ENCODE results near the gene TRAPPC8. TPM values are rescaled to one million over a fixed set of nuclear protein-coding genes. Genes with fewer than 3 reads are reported as not detected.

Gene TRAPPC8
- total RNA-seq, 4 donors from 2014 or later = 36.5 to 49.4 (median 45.1) TPM

DNA sequence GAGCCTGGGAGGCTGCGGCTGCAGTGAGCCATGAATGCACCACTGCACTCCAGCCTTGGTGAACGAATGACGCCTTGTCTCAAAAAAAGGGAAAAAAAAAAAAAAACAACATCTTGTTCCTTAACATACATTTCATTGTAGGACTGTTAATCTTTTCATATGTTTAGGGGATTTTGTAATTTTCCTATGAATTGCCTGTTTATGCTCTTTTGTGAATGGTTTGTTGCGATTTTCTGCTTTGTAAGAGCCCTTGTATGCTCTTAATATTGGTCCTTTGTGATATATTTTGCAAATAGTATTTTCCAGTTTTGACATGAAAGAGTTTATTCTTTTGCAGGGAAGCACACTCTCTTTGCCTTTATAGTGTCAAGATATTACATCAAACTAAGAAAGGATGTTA lies 50.0 kb downstream of the TRAPPC8 start:
- TF ChIP-seq, protein P1, sequence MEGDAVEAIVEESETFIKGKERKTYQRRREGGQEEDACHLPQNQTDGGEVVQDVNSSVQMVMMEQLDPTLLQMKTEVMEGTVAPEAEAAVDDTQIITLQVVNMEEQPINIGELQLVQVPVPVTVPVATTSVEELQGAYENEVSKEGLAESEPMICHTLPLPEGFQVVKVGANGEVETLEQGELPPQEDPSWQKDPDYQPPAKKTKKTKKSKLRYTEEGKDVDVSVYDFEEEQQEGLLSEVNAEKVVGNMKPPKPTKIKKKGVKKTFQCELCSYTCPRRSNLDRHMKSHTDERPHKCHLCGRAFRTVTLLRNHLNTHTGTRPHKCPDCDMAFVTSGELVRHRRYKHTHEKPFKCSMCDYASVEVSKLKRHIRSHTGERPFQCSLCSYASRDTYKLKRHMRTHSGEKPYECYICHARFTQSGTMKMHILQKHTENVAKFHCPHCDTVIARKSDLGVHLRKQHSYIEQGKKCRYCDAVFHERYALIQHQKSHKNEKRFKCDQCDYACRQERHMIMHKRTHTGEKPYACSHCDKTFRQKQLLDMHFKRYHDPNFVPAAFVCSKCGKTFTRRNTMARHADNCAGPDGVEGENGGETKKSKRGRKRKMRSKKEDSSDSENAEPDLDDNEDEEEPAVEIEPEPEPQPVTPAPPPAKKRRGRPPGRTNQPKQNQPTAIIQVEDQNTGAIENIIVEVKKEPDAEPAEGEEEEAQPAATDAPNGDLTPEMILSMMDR (IDR thresholded peaks at IDR 0.05; ENCODE audit: low read depth) = no peak

DNA sequence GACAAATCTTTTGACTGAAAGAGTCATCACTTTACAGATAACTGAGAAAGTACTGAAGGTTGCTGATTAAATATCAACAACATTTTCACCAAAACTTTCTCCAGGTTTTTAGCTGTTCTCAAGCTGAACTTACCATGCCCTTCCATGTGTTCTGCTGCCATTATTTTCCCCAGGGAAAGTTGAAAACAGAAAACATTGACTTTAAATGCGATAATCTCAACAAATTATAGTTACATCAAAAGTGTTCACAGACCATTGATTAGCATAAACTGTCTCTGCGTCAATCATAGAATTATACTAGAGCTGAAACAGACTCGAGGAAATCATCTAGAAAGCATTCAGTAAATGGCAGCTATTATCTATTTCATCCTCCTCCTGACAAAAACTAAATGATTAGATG lies 51.4 kb downstream of the TRAPPC8 start:
- TF ChIP-seq, protein P1 (IDR thresholded peaks at IDR 0.05; ENCODE audit: low read depth) = no peak

DNA sequence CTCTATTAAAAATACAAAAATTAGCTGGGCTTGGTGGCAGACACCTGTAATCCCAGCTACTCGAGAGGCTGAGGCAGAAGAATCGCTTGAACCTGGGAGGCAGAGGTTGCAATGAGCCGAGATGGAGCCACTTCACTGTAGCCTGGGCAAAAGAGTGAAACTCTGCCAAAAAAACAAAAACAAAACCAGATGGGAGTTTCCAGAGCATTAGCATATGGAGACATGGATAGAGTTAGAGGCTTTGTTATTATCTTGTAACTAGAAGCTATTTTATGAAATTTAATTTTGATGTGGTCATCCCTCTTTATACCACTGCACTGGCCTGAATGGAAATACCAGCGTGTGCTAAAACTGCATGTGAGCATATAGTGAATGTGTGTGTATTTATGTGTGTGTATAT lies 58.9 kb downstream of the TRAPPC8 start:
- TF ChIP-seq, protein P1 (IDR thresholded peaks at IDR 0.05; ENCODE audit: low read depth) = no peak

DNA sequence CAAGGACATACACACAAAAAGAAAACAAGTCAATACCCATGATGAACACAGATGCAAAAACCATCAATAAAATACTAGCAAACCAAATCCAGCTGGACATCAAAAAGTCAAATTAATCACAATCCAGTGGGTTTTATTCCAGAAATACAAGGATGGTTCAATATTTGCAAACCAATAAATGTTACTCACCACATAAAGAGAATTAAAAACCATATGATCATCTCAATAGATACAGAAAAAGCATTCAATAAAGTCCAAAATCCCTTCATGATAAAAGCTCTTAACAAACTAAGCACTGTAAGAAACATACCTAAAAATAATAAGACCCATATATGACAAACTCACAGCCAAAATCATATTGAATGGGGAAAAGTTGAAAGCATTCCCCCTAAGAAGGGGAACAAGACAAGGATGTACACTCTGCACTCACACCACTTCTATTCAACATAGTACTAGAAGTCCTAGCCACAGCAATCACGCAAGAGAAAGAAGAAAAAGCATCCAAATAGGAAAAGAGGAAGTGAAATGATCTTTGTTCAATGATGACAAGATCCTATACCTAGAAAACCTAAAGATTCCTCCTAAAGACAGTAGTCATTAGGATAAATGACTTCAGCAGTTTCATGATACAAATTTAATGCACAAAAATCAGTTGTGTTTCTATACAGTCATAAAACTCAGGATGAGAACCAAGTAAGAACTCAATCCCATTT lies 62.6 kb downstream of the TRAPPC8 start:
- TF ChIP-seq, protein P1 (IDR thresholded peaks at IDR 0.05; ENCODE audit: low read depth) = no peak

DNA sequence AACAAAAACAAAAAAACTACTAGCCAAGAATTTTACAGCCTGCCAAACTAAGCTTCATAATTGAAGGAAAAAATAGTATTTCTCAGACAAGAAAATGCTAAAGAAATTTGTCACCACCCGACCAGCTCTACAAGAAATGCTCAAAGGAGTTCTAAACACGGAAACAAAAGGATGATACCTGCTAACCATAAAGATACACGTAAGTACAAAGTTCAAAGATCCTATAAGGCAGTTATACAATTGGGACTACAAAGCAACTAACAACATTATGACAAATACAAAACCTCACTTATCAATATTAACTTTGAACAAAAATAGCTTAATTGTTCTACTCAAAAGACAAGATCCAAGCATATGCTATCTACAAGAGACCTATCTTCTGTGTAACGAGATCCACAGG lies 64.6 kb downstream of the TRAPPC8 start:
- TF ChIP-seq, protein P1 (IDR thresholded peaks at IDR 0.05; ENCODE audit: low read depth) = no peak

DNA sequence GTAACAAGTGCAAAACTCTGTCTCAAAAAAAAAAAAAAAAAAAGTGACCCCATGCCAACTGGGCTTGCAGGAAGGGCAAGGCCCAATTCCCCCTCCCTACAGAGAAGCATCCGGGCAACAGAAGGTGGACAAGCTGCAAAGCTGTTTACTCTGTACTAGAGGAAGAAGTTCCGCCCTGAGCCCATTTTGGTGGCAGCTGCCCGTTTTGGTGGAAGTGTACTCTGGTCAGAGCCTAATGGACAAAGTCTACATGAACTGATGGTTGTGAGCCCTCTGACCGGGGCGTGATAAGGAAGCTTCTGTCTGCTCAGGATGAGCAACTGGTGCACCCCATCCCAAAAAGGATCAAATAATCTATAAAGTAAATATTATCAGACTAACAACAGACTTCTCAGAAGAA lies 65.0 kb downstream of the TRAPPC8 start:
- TF ChIP-seq, protein P1 (IDR thresholded peaks at IDR 0.05; ENCODE audit: low read depth) = no peak

DNA sequence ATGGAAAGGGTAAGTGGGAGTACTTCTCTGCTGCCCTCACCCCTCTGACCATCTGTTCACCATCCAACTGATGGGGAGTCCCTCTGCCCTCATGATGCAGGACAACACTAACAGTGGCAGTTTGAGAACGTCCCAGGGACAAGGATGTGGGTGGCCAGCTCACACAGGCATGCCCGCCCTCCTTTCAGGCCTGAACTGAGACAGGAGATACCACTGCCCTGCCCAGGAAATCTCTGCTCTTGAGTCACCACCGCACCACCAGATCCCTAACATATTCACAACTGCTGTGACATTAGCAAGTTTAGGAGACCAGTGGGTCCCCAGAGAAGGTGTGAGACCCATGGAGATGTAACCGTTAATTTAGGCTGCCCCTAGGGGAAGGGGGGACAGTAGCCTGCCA lies 66.2 kb downstream of the TRAPPC8 start:
- TF ChIP-seq, protein P1 (IDR thresholded peaks at IDR 0.05; ENCODE audit: low read depth) = no peak
